ENCODE results near the gene EMP3. TPM values are rescaled to one million over a fixed set of nuclear protein-coding genes. Genes with fewer than 3 reads are reported as not detected.
A peak's percentile ranks its signal among the peaks of the same experiment; 100 is the strongest.

Gene EMP3
- total and polyA plus RNA-seq, 4 experiments from 2014 or later: 293 to 1,108 (median 695) TPM

GRCh38 chr19:48344892-48345291 lies 19.5 kb downstream of the EMP3 start:
- Mint-ChIP-seq H3K4me1 (peaks cover 0 to 2% (median 0%) of the 10 kb centered on the region in 4 donors), H3K27me3 (no peaks in the 10 kb centered on the region), H3K27ac (no peak overlapping the region), H3K9me3 (no peaks in the 10 kb centered on the region), H3K36me3 (peaks cover 7 to 10% of the 10 kb centered on the region in 2 donors), H3K4me3 (no peak overlapping the region)
- Histone ChIP-seq H3K36me3 (ENCODE audit: insufficient read depth, low read length) (no peaks in the 10 kb centered on the region), H3K9me3 (ENCODE audit: control insufficient read depth in 1 of 2, low read length in 2 of 2) (no peaks in the 10 kb centered on the region), H3K27ac (ENCODE audit: low read depth, low read length) (no peak overlapping the region), H3K4me3 (ENCODE audit: low read length in 2 of 2) (no peak overlapping the region), H3K27me3 (ENCODE audit: insufficient read depth, low read length) (no peaks in the 10 kb centered on the region), H3K4me1 (ENCODE audit: insufficient read depth, low read length) (no peaks in the 10 kb centered on the region)
- DNase-seq: no peak
- ChIA-PET POLR2A (ENCODE audit: partially characterized antibody) (no interaction called here), CTCF (ENCODE audit: partially characterized antibody) (no interaction called here)
- intact Hi-C loops (cut with micrococcal nuclease): no loop called here

- POLR2A ChIA-PET (ENCODE audit: partially characterized antibody): no interaction called here
- peaks cover 7 to 11% of the 10 kb centered on the region in 2 donors for H3K36me3 Mint-ChIP-seq
- H3K36me3 ChIP-seq (ENCODE audit: insufficient read depth, low read length): no peaks in the 10 kb centered on the region
- no peaks in the 10 kb centered on the region for H3K9me3 ChIP-seq (ENCODE audit: control insufficient read depth in 1 of 2, low read length in 2 of 2)
- H3K4me3 Mint-ChIP-seq: no peak overlapping the region
- no peaks in the 10 kb centered on the region for H3K27me3 Mint-ChIP-seq
- no peak overlapping the region for H3K4me3 ChIP-seq (ENCODE audit: low read length in 2 of 2)
- no peak overlapping the region for H3K27ac ChIP-seq (ENCODE audit: low read depth, low read length)
- DNase-seq: no peak
- H3K4me1 Mint-ChIP-seq: peaks cover 0 to 4% (median 2%) of the 10 kb centered on the region in 4 donors
- CTCF ChIA-PET (ENCODE audit: partially characterized antibody): no interaction called here
- no peaks in the 10 kb centered on the region for H3K4me1 ChIP-seq (ENCODE audit: insufficient read depth, low read length)
- H3K27me3 ChIP-seq (ENCODE audit: insufficient read depth, low read length): no peaks in the 10 kb centered on the region
- peak overlapping the region in 2 of 7 donors; percentile 60 to 77 for H3K27ac Mint-ChIP-seq
- no peaks in the 10 kb centered on the region for H3K9me3 Mint-ChIP-seq
- intact Hi-C loops (cut with micrococcal nuclease): no loop called here
These were observed 20.8 kb downstream of the EMP3 start for GRCh38 chr19:48346191-48346590.

- intact Hi-C loops (cut with micrococcal nuclease): no loop called here
- no peak overlapping the region for H3K27ac ChIP-seq (ENCODE audit: low read depth, low read length)
- ChIA-PET CTCF (ENCODE audit: partially characterized antibody) (interaction anchor here (1.1 kb wide), 1 partner anchor 14 kb away, joined by 5 read pairs; no protein-coding TSS in a partner anchor), POLR2A (ENCODE audit: partially characterized antibody) (no interaction called here)
- no peaks in the 10 kb centered on the region for H3K9me3 ChIP-seq (ENCODE audit: control insufficient read depth in 1 of 2, low read length in 2 of 2)
- no peak for DNase-seq
- no peaks in the 10 kb centered on the region for H3K27me3 ChIP-seq (ENCODE audit: insufficient read depth, low read length)
- Mint-ChIP-seq H3K36me3 (peaks cover 5 to 7% of the 10 kb centered on the region in 2 donors), H3K4me3 (no peak overlapping the region), H3K27me3 (no peaks in the 10 kb centered on the region), H3K9me3 (no peaks in the 10 kb centered on the region), H3K27ac (peak overlapping the region in 1 of 7 donors; percentile 42), H3K4me1 (peaks cover 0 to 9% (median 4%) of the 10 kb centered on the region in 4 donors)
- H3K36me3 ChIP-seq (ENCODE audit: insufficient read depth, low read length): no peaks in the 10 kb centered on the region
- H3K4me3 ChIP-seq (ENCODE audit: low read length in 2 of 2): no peak overlapping the region
- no peaks in the 10 kb centered on the region for H3K4me1 ChIP-seq (ENCODE audit: insufficient read depth, low read length)
These were observed 22.7 kb downstream of the EMP3 start for GRCh38 chr19:48348045-48348444.

- ChIA-PET POLR2A (ENCODE audit: partially characterized antibody) (no interaction called here), CTCF (ENCODE audit: partially characterized antibody) (interaction anchor here (1.1 to 4.2 kb wide), 3 partner anchors 15 to 235 kb away, joined by 4 to 20 read pairs (median 5); no protein-coding TSS in a partner anchor)
- intact Hi-C loops (cut with micrococcal nuclease): no loop called here
- Mint-ChIP-seq H3K27ac (no peak overlapping the region), H3K27me3 (no peaks in the 10 kb centered on the region), H3K36me3 (peaks cover 2 to 4% of the 10 kb centered on the region in 2 donors), H3K9me3 (no peaks in the 10 kb centered on the region), H3K4me3 (no peak overlapping the region), H3K4me1 (peaks cover 0 to 9% (median 4%) of the 10 kb centered on the region in 4 donors)
- H3K36me3 ChIP-seq (ENCODE audit: insufficient read depth, low read length): no peaks in the 10 kb centered on the region
- DNase-seq: no peak
- H3K4me3 ChIP-seq (ENCODE audit: low read length in 2 of 2): no peak overlapping the region
- H3K4me1 ChIP-seq (ENCODE audit: insufficient read depth, low read length): no peaks in the 10 kb centered on the region
- no peak overlapping the region for H3K27ac ChIP-seq (ENCODE audit: low read depth, low read length)
- no peaks in the 10 kb centered on the region for H3K27me3 ChIP-seq (ENCODE audit: insufficient read depth, low read length)
- H3K9me3 ChIP-seq (ENCODE audit: control insufficient read depth in 1 of 2, low read length in 2 of 2): no peaks in the 10 kb centered on the region
These were observed 23.4 kb downstream of the EMP3 start for GRCh38 chr19:48348737-48349136.

GRCh38 chr19:48350856-48351255 lies 25.5 kb downstream of the EMP3 start:
- H3K27ac Mint-ChIP-seq: peak overlapping the region in 2 of 7 donors; percentile 76 to 93
- POLR2A ChIA-PET (ENCODE audit: partially characterized antibody): interaction anchor here (0.9 to 1.4 kb wide), 3 partner anchors 13 to 40 kb away, joined by 3 to 4 read pairs (median 4); partner anchors contain the start of genes KDELR1, SYNGR4 and TMEM143
- CTCF ChIA-PET (ENCODE audit: partially characterized antibody): interaction anchor here (0.6 to 4.2 kb wide), 10 partner anchors 13 to 1770 kb away, joined by 3 to 20 read pairs (median 4); partner anchors contain the start of genes KDELR1, SYNGR4 and TMEM143
- H3K4me3 ChIP-seq (ENCODE audit: low read length in 2 of 2): no peak overlapping the region
- H3K9me3 Mint-ChIP-seq: no peaks in the 10 kb centered on the region
- H3K4me1 Mint-ChIP-seq: peaks cover 0 to 9% (median 4%) of the 10 kb centered on the region in 4 donors
- peaks cover 2 to 4% of the 10 kb centered on the region in 2 donors for H3K36me3 Mint-ChIP-seq
- no peaks in the 10 kb centered on the region for H3K9me3 ChIP-seq (ENCODE audit: control insufficient read depth in 1 of 2, low read length in 2 of 2)
- no peak overlapping the region for H3K27ac ChIP-seq (ENCODE audit: low read depth, low read length)
- no peaks in the 10 kb centered on the region for H3K36me3 ChIP-seq (ENCODE audit: insufficient read depth, low read length)
- no peaks in the 10 kb centered on the region for H3K27me3 Mint-ChIP-seq
- intact Hi-C loops (cut with micrococcal nuclease): no loop called here
- H3K27me3 ChIP-seq (ENCODE audit: insufficient read depth, low read length): no peaks in the 10 kb centered on the region
- no peaks in the 10 kb centered on the region for H3K4me1 ChIP-seq (ENCODE audit: insufficient read depth, low read length)
- no peak overlapping the region for H3K4me3 Mint-ChIP-seq
- no peak for DNase-seq

GRCh38 chr19:48351341-48351752 lies 26.0 kb downstream of the EMP3 start:
- H3K9me3 Mint-ChIP-seq: no peaks in the 10 kb centered on the region
- no peak overlapping the region for H3K27ac ChIP-seq (ENCODE audit: low read depth, low read length)
- peak overlapping the region in 3 of 7 donors; percentile 66 to 93 (median 76) for H3K27ac Mint-ChIP-seq
- ChIA-PET CTCF (ENCODE audit: partially characterized antibody) (interaction anchor here (0.7 to 4.2 kb wide), 6 partner anchors 13 to 258 kb away, joined by 3 to 20 read pairs (median 6); partner anchors contain the start of genes KDELR1, SYNGR4 and TMEM143), POLR2A (ENCODE audit: partially characterized antibody) (interaction anchor here (0.9 to 1.4 kb wide), 3 partner anchors 13 to 40 kb away, joined by 3 to 4 read pairs (median 4); partner anchors contain the start of genes KDELR1, SYNGR4 and TMEM143)
- intact Hi-C loops (cut with micrococcal nuclease): no loop called here
- DNase-seq: peak; percentile 63 to 77 (median 69)
- H3K36me3 ChIP-seq (ENCODE audit: insufficient read depth, low read length): no peaks in the 10 kb centered on the region
- H3K27me3 Mint-ChIP-seq: no peaks in the 10 kb centered on the region
- no peaks in the 10 kb centered on the region for H3K4me1 ChIP-seq (ENCODE audit: insufficient read depth, low read length)
- H3K9me3 ChIP-seq (ENCODE audit: control insufficient read depth in 1 of 2, low read length in 2 of 2): no peaks in the 10 kb centered on the region
- H3K4me3 Mint-ChIP-seq: no peak overlapping the region
- H3K27me3 ChIP-seq (ENCODE audit: insufficient read depth, low read length): no peaks in the 10 kb centered on the region
- peaks cover 0 to 9% (median 4%) of the 10 kb centered on the region in 4 donors for H3K4me1 Mint-ChIP-seq
- H3K4me3 ChIP-seq (ENCODE audit: low read length in 2 of 2): no peak overlapping the region
- peaks cover 2 to 4% of the 10 kb centered on the region in 2 donors for H3K36me3 Mint-ChIP-seq

GRCh38 chr19:48353677-48354076 lies 28.3 kb downstream of the EMP3 start:
- Mint-ChIP-seq H3K4me3 (no peak overlapping the region), H3K27me3 (no peaks in the 10 kb centered on the region), H3K4me1 (peaks cover 0 to 7% (median 4%) of the 10 kb centered on the region in 4 donors), H3K27ac (peak overlapping the region in 1 of 7 donors; percentile 8), H3K9me3 (no peaks in the 10 kb centered on the region), H3K36me3 (peaks cover 3 to 4% of the 10 kb centered on the region in 2 donors)
- Histone ChIP-seq H3K27me3 (ENCODE audit: insufficient read depth, low read length) (no peaks in the 10 kb centered on the region), H3K27ac (ENCODE audit: low read depth, low read length) (no peak overlapping the region), H3K4me1 (ENCODE audit: insufficient read depth, low read length) (no peaks in the 10 kb centered on the region), H3K36me3 (ENCODE audit: insufficient read depth, low read length) (no peaks in the 10 kb centered on the region), H3K9me3 (ENCODE audit: control insufficient read depth in 1 of 2, low read length in 2 of 2) (no peaks in the 10 kb centered on the region), H3K4me3 (ENCODE audit: low read length in 2 of 2) (no peak overlapping the region)
- ChIA-PET CTCF (ENCODE audit: partially characterized antibody) (interaction anchor here (0.6 to 1.3 kb wide), 2 partner anchors 10 to 388 kb away, joined by 3 to 5 read pairs; partner anchors contain the start of genes SYNGR4 and TMEM143), POLR2A (ENCODE audit: partially characterized antibody) (interaction anchor here (1.5 kb wide), 1 partner anchor 10 kb away, joined by 5 read pairs; the partner anchor contains the start of genes SYNGR4 and TMEM143)
- DNase-seq: no peak
- intact Hi-C loops (cut with micrococcal nuclease): no loop called here
